CD4-positive, alpha-beta T cell treated with Interleukin-17A for 1 hour (primary cell): ENCODE results near the gene LMOD2.

Source experiments
- DNase-seq: peaks from one replicate; pipeline ENCODE4 v3.0.0-alpha.2; 2020

The LMOD2 gene

GRCh38 chr7:123640583-123640982 is 15.1 kb upstream of the LMOD2 start:
- no peak for DNase-seq

GRCh38 chr7:123641901-123642300 is 13.8 kb upstream of the LMOD2 start:
- no peak for DNase-seq

- no peak for DNase-seq
Measured at GRCh38 chr7:123643495-123644441, 11.9 kb upstream of the LMOD2 start.

- DNase-seq: no peak
Measured at GRCh38 chr7:123645516-123645915, 10.2 kb upstream of the LMOD2 start.

- DNase-seq: no peak
Measured at GRCh38 chr7:123647106-123647730, 8.4 kb upstream of the LMOD2 start.

GRCh38 chr7:123649964-123650363 is 5.7 kb upstream of the LMOD2 start:
- DNase-seq: no peak

- DNase-seq: no peak
Measured at GRCh38 chr7:123650595-123650994, 5.1 kb upstream of the LMOD2 start.

- no peak for DNase-seq
Measured at GRCh38 chr7:123652406-123652805, 3.3 kb upstream of the LMOD2 start.

- DNase-seq: no peak
Measured at GRCh38 chr7:123653162-123653561, 2.5 kb upstream of the LMOD2 start.

- no peak for DNase-seq
Measured at GRCh38 chr7:123656544-123657303, 1.1 kb downstream of the LMOD2 start.

- no peak for DNase-seq
Measured at GRCh38 chr7:123657304-123657685, 1.6 kb downstream of the LMOD2 start.

GRCh38 chr7:123658023-123658422 is 2.4 kb downstream of the LMOD2 start:
- DNase-seq: no peak

- no peak for DNase-seq
Measured at GRCh38 chr7:123660514-123661354, 5.1 kb downstream of the LMOD2 start.

GRCh38 chr7:123661765-123662164 is 6.1 kb downstream of the LMOD2 start:
- no peak for DNase-seq

- no peak for DNase-seq
Measured at GRCh38 chr7:123662293-123662692, 6.6 kb downstream of the LMOD2 start.

- no peak for DNase-seq
Measured at GRCh38 chr7:123662755-123663154, 7.1 kb downstream of the LMOD2 start.

- DNase-seq: no peak
Measured at GRCh38 chr7:123663200-123663599, 7.5 kb downstream of the LMOD2 start.

- no peak for DNase-seq
Measured at GRCh38 chr7:123665157-123665556, 9.5 kb downstream of the LMOD2 start.

GRCh38 chr7:123665896-123666295 is 10.2 kb downstream of the LMOD2 start:
- DNase-seq: no peak

- DNase-seq: no peak
Measured at GRCh38 chr7:123666492-123666891, 10.8 kb downstream of the LMOD2 start.

- DNase-seq: no peak
Measured at GRCh38 chr7:123669485-123669884, 13.8 kb downstream of the LMOD2 start.

- no peak for DNase-seq
Measured at GRCh38 chr7:123673137-123673732, 17.6 kb downstream of the LMOD2 start.
